GM18873 (cell line): ENCODE results near the gene PIPOX.

Experiments
- ATAC-seq: cut with Tn5 transposase; IDR thresholded peaks from one replicate; pipeline ENCODE4 v1.9.1; 2021; ENCODE audit warnings: mild to moderate bottlenecking, moderate library complexity, moderate number of reproducible peaks; ENCODE audit not compliant: unreplicated experiment, low FRiP score

Gene PIPOX, protein sequence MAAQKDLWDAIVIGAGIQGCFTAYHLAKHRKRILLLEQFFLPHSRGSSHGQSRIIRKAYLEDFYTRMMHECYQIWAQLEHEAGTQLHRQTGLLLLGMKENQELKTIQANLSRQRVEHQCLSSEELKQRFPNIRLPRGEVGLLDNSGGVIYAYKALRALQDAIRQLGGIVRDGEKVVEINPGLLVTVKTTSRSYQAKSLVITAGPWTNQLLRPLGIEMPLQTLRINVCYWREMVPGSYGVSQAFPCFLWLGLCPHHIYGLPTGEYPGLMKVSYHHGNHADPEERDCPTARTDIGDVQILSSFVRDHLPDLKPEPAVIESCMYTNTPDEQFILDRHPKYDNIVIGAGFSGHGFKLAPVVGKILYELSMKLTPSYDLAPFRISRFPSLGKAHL

DNA sequence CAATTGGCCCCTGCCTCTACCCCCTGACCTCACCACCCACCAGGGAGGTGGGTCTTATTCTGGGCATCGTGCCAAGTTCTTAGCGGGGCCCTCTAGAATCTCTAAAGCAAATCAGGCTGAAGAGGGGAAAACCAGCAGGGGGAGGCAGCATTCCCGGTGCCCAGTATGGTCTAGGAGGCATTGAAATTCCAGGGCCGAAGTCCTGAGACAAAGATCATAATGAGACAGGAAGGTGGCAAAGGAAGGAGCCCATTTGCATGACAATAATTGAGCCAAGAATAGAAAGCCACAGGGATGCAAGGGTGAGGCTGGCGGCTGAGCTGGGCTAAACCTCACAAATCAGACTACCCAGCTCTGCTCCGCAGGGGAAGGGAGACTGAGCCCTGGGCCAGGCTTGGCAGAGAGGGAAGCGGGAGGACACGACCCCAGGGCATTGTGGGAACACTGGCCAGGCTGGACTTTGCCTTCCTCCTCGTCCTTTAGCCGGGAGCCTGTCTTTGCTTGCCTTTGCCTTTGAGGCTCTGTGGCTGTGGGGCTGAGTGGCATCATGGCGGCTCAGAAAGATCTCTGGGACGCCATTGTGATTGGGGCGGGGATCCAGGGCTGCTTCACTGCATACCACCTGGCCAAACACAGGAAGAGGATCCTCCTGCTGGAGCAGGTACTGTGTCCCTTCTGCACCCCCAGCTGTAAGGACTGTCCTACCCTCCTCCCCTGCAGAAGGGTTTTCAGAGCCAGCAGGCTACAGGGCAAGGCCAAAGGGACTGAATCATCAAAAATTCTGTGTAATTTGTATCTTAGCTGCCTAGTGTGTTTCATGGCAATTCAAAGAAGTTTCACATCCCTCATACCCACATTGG is at the start of gene PIPOX:
TSS of gene PIPOX (plus strand) at position 463 of the 860 bp plus-strand sequence. CDS start at position 548, 85 bp downstream.
- no peak for ATAC-seq

DNA sequence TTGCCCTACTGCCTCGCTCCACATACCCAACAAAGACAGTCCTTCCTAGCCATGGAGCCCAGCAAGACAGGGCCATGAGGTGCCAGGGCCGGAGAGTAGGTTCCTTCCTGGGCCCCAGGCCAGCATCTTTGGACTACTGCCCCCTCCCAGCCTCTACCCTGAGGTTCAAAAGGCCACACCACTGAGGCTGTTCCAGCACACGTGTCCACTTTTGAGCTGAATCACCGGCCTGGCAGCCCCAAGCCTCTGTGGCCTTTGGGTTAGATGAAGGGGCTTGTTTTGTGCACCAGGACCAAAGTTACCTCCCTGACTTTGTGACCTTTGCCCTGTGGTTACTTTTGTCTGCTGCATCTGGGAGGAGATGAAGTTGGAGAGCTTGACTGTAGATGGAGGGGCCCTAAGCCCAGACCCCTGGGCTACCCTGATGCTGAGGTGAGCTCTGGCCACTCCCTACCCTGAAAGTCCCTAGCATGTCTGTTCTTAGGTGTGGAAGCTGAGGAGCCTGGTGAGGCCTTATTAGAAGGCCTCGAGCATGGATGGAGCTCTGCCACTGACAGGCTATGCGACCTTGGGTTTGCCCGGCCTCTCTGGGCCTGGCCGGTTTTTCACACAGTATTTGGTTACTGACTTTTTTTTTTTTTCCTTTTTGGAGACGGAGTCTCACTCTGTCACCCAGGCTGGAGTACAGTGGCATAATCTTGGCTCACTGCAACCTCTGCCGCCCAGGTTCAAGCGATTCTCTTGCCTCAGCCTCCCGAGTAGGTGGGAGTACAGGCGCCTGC is 49.1 kb upstream of the PIPOX start:
- no peak for ATAC-seq

DNA sequence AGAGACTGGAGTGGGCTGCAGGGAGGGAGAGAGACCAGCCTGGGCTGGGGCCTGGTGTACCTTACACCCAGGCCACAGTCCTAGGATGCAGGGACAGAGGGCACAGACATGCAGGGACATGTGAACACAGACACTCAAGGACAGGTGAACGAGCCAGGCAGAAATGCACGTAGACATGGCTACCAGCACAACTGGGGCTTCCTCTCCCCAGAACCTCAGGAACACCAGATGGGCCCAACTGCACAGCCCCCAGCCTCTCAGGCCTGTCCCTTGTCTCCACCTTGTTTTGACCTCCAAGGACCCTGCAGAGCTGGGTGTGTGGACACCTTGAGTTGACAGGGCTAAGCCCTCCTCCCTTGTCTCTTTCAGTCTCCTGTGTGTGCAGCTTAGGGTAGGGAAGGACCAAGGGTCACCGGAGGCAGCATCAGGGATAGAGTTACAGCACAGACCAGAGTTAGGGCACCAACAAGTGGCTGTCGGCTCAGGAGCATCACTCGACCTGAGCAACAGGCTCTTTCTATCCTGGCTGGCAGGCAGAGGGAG is 46.3 kb upstream of the PIPOX start:
- no peak for ATAC-seq

DNA sequence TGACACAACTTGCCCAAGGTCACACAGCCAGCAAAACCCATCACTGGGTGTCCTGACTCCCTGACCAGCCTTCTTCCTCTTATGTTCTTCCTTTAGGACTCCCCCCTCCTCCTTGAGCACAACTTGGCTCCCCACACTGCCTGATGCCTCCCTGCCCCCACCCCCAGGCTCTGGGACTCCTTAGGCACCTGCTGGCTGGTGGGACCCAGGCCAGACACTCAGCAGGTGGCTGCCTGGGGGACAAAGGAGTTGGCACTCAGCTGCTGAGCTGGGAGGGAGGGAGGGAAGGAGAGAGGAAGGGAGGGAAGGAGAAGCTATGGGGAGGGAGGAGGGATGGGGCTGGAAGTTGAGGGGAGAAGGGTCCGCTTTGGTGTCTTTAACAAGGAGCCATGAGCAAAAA is 45.1 kb upstream of the PIPOX start:
- ATAC-seq: no peak

DNA sequence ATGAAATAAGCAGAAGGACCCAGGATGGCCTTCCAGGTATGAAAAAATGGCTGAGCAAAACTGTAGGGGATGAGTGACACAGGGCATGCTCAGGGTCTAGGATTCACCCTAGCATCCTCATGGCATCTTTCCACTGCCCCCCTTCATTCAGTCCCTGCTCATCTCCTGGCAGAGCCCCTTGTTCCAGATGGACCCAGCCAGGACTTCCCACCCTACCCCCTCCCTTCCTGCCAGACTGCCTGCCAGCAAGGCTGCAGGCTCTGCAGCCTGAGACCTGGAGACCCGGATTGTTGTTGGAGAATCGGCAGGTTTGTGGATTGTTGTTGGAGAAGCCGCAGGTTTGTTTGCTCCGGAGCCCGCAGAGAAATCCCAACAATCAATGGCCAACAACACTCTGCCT is 43.7 kb upstream of the PIPOX start:
- ATAC-seq: no peak

DNA sequence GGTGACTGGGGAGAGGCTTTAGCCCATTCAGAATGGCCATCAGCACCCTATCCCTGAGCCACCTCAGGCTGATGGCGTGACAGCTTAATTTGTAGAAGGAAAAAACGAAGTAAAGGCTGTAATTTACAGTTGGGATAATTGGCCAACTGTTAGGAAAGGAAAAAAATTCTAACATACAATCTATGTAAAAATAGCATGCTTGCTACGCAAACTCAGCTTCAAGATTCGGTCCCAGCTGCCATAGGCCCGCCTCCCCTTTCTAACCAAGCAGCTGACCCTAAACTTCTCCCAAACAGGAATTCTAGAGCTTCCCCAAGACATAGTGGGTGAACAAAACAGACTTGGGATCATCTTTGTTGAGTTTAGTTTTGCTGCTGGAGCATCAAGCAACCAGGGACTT is 42.0 kb upstream of the PIPOX start:
- no peak for ATAC-seq

DNA sequence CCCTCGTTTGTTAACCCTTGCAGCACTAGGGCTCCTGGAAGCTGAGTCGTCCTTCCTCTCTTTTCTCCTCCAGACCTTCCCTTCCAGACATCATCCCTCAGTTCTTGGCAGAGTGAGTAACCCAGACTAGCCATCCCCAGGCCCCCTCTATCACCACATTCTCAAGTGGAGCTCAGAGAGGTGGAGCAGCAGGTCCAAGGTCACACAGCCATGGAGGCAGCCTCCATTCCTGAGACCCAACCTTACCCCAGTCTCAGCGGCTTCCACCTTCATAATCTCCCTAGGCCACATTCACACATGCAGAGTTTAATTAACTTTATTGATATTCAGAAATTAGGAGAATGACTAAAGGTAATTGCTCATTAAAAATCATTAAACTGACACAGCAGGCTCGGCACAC is 40.1 kb upstream of the PIPOX start:
- no peak for ATAC-seq

DNA sequence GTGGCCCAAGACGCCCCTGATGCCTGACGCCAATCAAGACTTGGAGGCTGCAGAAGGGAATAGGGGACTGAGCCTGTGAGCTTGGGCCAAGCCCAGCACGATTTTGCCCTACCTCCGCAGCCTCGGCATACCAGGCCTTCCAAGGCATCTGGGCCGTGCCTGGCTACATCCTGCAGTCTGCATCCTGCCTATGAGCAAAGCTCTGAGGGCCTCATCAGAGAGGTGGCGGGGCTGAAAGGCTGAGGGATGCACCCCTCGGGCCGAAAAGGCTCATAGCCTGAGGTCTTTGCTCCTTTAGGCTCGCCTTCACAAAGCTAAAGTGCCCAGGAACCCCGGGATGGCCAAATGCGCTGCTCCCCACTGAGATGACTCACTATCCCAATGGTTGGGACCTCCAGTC is 39.7 kb upstream of the PIPOX start:
- ATAC-seq: no peak

DNA sequence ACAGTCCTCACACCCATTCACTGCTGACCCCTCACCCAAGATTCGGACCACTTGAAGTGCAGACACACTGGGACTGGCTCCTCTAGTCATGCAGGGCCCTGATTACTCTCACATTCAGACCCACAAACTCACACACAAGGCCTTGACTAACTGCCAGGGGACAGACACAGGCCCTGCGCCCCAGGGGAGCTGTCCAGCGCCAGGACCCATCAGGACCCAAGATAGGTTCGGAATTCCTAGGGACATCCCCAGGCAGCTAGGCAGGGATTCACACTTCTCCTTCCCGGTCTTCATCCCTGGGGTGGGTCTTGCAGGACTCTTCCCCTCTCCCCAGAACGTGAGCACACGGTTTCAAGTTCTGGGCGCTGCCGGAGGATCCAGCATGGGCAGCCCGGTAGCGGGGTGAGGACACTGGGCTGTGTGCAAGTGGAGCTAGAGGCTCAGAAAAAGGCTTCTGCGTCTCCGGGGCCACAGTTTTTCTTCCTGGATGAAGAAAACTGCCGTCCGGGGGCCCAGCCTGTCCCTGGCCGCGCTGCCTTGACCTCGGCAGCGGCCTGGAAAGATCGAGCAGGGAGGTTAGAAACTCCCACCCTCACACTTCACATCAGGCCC is 38.8 kb upstream of the PIPOX start:
- ATAC-seq: no peak

DNA sequence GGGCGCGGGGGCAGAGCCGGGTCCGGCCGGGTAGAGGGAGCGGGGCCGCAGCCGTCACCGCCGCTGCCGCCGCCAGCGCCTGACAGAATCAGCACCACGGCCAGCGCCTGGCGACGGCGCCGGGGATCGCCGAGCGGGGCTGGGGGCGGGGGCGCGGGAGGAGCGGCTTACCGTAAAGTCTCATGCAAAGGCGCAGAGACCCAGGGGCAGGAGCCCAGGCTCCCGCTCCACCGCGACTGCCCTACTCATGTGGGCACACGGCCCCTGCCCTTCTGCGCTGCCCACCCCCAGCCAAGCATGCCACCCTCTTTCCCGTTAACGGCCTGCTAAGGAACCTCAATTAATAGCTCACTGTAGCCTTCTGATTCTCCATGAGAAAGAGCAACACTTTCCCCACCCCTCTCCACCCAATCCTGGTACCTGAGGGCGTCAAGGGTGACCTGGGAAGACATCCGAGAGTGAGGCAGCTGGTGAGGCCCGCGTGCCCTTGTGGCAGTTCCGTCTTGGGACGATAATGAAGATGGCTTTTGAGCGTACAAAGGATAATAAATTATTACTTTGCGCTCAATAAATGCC is 36.9 kb upstream of the PIPOX start, which contains the start of gene SEZ6:
TSS of gene SEZ6 (minus strand) at position 98 of the 576 bp plus-strand sequence. CDS start 164 bp downstream, outside the sequence.
- ATAC-seq: no peak

DNA sequence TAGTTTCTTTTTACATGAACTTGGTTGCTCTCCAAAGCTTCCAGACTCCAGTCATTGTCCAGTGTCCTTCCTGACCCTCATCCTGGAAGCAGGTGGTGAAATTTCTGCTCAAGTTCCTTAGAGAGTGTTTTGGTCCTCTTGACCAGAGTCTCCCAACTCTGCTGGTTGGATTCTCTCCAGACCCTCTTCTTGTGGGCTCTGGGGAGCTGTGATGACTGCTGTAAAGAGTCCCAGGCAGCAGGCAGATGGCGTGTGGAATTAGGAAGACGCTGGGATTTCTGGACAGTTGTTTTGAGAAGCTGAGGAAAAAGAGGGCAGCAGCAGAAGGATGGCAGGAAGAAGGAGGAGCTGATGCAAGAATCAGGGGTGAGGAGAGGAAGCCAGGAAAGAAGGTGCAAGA is 35.5 kb upstream of the PIPOX start:
- ATAC-seq: no peak

DNA sequence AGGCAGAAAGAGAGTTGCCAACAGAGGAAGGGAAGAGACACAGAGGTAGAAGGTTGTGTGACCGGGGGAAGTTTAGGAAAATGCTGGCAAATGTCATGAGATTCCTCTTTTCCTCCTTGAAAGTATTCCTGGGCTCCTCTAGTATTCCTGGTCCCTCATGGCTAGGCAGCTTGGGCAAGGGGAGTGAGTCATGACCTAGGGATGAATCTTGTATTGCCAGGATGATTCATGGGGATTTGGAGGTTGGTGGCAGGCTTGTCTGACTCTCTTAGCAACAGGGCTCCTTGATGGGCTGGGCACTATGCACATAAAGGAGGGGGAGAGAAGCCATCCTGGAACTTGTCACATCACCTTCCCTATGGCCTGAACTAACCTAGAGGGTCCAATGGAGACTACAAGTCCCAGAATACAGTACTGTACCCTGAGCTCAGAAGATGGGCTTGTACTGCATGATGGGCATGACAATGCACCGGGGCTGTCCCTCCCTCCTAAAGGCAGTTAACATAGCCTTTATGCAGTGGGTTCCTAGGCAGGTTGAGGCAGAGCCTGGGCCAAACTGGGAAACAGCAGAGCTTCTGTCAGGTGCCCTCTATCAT is 35.0 kb upstream of the PIPOX start:
- no peak for ATAC-seq

DNA sequence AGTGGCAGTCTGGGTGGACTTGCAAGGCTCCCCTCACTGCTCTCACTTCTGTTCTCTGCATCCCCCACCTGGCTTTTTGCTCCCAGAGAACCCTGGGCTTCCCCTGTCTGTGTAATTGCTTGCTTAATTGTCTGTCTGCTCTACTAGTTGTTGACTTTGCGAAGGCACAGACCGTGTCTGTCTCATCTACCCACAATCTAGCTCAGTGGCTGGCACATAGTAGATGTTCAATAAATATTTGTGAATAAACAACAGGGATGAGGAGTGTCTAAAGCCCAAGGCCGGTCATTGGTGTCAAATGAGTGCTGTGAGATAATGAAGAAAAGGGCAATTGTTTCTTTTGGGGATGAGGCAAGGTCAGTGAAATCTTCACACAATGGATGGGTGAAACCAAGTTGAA is 34.4 kb upstream of the PIPOX start:
- ATAC-seq: no peak

DNA sequence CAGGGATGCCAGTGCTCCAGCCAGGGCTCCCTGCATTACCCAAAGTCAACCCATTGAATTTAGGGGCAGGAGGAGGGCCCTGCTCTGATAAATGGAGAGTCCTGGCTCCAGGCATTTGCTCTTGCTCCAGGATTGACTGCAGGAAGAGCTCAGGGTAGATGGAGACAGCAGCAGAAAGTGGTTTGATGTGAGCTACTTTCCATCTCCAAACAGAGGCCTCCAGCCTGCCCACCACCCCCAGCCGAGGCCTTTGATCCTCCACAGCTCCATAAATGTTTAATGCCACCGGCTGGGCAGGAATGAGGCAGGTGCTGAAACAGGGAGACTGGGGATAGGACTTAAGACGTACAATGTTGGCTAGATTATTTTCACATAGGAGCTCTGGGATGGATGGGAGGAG is 32.8 kb upstream of the PIPOX start:
- no peak for ATAC-seq

DNA sequence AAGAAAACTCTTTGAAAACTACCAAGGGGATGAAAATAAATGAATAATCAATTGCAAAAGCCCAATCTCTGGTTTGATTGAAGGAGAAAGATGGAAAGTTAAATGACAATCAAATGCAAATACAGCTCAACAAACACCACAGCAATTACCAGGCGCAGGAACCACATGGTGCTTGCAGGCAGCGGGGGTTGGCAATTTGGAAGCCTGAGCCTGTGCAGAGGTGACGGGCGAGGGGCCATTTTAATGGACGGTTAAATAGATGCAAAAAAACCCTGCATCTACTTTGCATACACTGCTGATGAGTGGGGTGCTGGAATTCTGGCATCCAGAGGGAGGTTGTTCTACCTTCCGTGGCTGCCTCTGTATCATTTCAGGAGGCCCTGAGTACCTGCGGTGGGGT is 32.4 kb upstream of the PIPOX start:
- no peak for ATAC-seq

DNA sequence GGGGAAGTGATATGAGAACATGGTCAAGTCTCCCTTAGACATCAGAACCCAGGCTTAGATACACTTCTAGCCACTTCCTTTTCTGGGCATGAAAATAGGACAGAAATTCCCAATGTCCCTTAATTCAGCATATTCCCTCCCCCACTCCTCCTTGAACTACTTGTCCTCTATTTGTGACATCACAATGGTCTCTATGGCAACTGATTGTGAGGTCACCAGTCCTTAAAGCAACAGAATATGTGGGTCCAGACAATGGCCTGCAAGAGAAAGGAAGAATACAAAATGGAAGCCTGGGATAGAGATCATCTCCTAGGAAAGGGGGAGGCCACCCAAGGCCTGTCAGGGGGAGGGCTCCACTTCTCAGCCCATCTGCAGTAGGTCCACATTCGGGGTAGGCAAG is 30.4 kb upstream of the PIPOX start:
- no peak for ATAC-seq

DNA sequence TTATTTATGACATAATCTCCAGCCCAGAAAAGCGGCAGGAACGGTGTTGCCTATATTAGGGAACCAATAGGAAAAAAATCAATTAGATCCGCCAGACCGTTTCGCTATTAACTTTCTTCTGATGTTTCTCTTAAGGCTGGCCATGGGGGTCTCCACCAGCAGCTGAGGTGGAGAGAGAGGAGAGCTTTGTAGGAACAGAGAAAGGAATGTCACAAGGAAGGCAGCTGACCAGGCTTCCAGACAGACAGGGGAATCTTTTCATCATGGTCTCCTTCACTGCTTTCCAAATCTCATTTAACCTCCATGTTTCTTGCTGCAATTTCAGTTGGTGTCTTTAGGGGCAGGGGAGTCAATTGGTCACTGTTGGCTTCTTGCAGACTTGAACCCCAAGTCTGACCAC is 28.2 kb upstream of the PIPOX start:
- no peak for ATAC-seq

DNA sequence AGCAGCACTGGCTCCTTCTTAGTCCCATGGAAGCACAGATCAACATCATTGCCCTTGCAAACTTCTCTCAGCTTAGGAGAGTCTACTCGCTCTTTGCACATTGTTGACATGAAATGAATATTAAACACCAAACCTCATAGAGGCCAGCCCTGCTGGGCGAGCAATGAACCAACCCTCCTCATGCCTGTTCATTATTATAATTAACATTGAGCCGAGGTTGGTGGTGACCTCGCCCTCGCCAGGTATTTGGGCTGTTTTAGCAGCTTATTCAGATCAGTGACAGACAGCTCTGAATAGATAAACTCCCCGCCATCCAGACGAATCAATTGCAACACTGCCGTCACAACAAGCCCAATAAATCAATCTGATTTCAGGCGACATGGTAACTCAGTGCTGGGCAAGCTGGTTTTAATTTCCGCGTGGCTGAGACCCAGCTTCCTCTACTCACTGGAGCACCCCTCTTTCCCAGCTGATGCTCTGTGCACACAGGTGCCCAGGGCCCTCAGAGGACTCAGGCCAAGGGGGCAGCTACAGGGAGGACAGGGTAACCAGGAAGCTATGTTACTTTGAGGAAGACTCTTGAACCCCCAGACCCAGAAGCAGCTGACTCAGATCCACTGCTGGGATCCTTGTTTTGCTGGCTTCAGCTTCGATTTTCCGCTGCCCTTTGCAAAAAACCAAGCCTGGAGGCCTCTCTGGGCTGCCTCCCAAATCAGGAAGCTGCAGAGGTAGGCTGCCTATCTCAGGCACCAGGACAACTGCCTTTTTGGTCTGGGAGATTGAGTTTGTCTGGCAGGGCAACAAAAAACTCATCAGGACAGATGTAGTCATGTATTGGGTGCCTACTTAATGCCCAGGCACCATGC is 26.4 kb upstream of the PIPOX start:
- no peak for ATAC-seq
